Retinal pigment epithelial cell (primary cell): ENCODE data around the gene POLR1G.
A peak's percentile ranks its signal among the peaks of the same experiment; 100 is the strongest.
"Not testable (repeated sequence)": the region's sequence is repeated elsewhere in the genome, so short reads cannot be mapped to it uniquely, and the experiment has no call there.

Source experiments
- DNase-seq: peaks from one replicate; pipeline ENCODE4 v3.0.0-alpha.2; 2010; ENCODE audit warnings: low read depth
- H3K4me3 ChIP-seq: 2 replicates; pipeline ENCODE4 v1.5.1; 2011; ENCODE audit warnings: mild to moderate bottlenecking, low read length, control low read depth, moderate library complexity
- TF ChIP-seq, protein P1 (sequence below): conservative IDR thresholded peaks from 2 replicates; pipeline ENCODE4 v1.5.1; 2011; ENCODE audit warnings: low read depth, low read length, control low read depth, inconsistent platforms

Gene POLR1G

DNA sequence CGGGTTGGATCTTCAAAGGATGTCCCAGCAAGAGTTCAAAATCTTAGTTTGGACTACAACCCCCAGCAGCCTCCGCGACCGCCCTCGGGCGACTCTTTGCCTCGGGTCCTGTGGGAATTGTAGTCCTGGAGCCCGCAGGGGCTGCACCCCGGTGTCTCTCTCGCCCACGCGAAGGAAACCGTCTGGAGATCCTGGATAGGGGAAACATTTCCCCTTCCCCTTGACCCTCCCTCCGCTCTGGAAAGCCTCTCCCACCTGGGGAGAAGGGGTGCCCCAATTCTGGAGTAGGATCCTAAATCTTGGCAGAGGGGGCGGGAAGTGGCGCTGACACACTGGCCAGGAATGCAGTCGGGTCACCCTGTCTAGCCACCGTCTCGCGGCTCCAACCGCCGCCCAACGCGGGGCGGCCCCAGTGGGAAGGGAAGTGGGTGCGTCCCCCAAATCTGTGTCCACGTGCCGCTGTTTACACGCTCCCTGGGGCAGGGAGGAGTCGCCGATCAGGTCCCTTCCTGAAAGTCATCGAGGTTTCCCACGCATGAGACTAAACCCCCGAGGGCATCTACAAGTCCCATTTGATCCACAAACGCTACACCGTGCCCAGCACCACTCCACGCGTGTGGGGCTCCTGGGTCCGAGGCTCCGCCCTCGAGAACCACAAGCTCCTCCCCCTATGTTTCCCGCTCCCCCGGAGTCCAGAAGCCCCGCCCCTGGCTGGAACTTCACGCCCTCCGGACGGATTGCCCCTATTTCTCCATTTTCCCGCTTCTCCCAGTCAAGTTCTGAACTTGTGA lies 814 bp upstream of the POLR1G start:
- peak overlapping the region; percentile 97 for H3K4me3 ChIP-seq
- peak; percentile 47 for DNase-seq
- TF ChIP-seq, protein P1, sequence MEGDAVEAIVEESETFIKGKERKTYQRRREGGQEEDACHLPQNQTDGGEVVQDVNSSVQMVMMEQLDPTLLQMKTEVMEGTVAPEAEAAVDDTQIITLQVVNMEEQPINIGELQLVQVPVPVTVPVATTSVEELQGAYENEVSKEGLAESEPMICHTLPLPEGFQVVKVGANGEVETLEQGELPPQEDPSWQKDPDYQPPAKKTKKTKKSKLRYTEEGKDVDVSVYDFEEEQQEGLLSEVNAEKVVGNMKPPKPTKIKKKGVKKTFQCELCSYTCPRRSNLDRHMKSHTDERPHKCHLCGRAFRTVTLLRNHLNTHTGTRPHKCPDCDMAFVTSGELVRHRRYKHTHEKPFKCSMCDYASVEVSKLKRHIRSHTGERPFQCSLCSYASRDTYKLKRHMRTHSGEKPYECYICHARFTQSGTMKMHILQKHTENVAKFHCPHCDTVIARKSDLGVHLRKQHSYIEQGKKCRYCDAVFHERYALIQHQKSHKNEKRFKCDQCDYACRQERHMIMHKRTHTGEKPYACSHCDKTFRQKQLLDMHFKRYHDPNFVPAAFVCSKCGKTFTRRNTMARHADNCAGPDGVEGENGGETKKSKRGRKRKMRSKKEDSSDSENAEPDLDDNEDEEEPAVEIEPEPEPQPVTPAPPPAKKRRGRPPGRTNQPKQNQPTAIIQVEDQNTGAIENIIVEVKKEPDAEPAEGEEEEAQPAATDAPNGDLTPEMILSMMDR = no peak

DNA sequence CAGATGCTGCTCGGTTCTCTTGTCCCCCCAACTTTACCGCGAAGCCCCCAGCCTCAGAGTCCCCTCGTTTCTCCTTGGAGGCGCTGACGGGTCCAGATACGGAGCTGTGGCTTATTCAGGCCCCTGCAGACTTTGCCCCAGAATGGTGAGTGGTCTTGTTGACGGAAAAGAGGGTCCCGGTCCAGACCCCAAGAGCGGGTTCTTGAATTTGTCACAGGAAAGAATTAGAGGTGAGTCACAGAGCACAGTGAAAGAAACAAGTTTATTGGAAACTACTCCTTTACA lies 589 bp downstream of the POLR1G start:
- TF ChIP-seq, protein P1 = no peak
- peak overlapping the region; percentile 97 for H3K4me3 ChIP-seq
- no peak for DNase-seq

DNA sequence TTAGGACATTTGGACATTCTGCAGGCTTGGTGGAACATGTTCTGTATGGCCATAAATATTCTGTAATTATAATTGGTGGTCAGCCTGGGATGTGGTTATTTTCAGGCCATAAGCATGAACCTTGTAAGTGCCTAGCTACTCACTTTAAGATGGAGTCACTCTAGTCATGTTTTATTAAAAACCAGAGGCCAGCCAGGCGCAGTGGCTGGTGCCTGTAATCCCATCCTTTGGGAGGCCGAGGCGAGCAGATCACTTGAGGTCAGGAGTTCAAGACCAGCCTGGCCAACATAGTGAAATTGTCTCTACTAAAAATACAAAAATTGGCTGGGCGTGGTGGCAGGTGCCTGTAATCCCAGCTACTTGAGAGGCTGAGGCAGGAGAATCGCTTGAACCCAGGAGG lies 1.1 kb downstream of the POLR1G start:
- DNase-seq = not testable (repeated sequence)
- peak overlapping the region; percentile 97 for H3K4me3 ChIP-seq

DNA sequence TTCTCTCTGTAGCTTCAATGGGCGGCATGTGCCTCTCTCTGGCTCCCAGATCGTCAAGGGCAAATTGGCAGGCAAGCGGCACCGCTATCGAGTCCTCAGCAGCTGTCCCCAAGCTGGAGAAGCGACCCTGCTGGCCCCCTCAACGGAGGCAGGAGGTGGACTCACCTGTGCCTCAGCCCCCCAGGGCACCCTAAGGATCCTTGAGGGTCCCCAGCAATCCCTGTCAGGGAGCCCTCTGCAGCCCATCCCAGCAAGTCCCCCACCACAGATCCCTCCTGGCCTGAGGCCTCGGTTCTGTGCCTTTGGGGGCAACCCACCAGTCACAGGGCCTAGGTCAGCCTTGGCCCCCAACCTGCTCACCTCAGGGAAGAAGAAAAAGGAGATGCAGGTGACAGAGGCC lies 1.7 kb downstream of the POLR1G start:
- TF ChIP-seq, protein P1 = no peak
- H3K4me3 ChIP-seq = no peak overlapping the region
- DNase-seq = no peak

DNA sequence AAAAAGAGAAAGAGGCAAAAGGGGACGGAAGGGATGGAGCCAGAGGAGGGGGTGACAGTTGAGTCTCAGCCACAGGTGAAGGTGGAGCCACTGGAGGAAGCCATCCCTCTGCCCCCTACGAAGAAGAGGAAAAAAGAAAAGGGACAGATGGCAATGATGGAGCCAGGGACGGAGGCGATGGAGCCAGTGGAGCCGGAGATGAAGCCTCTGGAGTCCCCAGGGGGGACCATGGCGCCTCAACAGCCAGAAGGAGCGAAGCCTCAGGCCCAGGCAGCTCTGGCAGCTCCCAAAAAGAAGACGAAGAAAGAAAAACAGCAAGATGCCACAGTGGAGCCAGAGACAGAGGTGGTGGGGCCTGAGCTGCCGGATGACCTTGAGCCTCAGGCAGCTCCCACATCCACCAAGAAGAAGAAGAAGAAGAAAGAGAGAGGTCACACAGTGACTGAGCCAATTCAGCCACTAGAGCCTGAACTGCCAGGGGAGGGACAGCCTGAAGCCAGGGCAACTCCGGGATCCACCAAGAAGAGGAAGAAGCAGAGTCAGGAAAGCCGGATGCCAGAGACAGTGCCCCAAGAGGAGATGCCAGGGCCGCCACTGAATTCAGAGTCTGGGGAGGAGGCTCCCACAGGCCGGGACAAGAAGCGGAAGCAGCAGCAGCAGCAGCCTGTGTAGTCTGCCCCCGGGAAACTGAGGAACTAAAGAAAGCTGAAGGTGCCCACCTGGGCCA lies 2.5 kb downstream of the POLR1G start:
- DNase-seq = no peak
- H3K4me3 ChIP-seq = no peak overlapping the region
- TF ChIP-seq, protein P1 = no peak

DNA sequence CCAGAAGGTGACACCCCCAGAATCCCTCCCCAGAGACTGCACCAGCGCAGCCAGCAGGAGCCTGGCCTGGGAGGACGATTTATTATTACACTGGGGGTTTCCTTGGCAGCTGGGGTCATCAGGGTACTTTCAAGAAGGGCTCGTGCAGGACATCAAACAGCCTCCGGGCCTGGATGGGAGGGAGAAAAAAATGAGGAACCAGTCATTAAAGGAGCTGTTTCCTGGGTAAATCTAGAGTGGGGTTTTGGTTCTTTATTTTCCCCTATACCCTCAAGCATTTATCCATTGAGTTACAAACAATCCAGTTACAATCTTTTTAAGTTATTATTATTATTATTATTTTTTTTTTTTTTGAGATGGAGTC lies 3.1 kb downstream of the POLR1G start:
- TF ChIP-seq, protein P1 = no peak
- H3K4me3 ChIP-seq = no peak overlapping the region
- DNase-seq = no peak

DNA sequence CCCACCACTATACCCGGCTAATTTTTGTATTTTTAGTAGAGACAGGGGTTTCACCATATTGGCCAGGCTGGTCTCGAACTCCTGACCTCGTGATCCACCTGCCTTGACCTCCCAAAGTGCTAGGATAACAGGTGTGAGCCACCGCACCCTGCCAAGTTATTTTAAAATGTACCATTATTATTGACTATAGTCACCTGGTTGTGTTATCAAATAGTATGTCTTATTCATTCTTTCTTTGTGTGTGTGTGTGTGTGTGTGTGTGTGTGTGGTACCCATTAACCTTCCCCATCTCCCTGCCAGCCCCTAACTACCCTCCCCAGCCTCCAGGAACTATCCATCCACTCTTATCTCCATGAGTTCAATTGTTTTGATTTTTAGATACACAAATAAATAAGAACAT lies 3.9 kb downstream of the POLR1G start:
- not testable (repeated sequence) for DNase-seq, H3K4me3 ChIP-seq

DNA sequence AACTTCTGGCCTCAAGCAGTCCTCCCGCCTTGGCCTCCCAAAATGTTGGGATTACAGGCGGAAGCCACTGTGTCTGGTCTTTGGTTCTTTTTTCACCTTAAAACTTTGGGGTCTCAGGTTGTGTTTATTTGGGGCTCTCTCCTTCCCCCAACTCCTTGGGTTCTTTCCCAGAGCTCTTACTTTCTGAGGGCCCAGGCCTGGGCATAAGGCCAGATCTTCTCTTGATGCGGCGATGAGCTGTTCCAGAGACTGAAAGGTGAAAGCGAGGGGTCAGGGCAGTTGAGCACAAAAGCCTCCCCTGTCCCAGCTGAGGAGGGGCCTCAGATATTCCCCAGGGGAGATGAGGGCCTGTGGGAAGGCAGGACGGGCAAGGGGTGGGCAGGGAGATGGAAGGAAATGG lies 7.1 kb downstream of the POLR1G start:
- TF ChIP-seq, protein P1 = no peak
- no peak for DNase-seq
- no peak overlapping the region for H3K4me3 ChIP-seq
